ACC112 (cell line): ENCODE data around the gene SART3.

ENCODE experiments used
- H2AFZ ChIP-seq: fragments of 200-600 bp; sonication (generic); one replicate; pipeline ENCODE4 v1.6.0; 2017; ENCODE audit warnings: antibody characterized with exemption, low read length; ENCODE audit not compliant: unreplicated experiment
- H3K27ac ChIP-seq: fragments of 200-600 bp; sonication (generic); 2 replicates; pipeline ENCODE4 v1.5.1; 2014; ENCODE audit warnings: low read depth, mild to moderate bottlenecking, antibody characterized with exemption, low read length, moderate library complexity
- H3K27me3 ChIP-seq: fragments of 200-600 bp; sonication (generic); 2 replicates; pipeline ENCODE4 v1.6.1; 2014; ENCODE audit warnings: mild to moderate bottlenecking, antibody characterized with exemption, low read length, moderate library complexity, mixed read lengths; ENCODE audit not compliant: insufficient read depth
- H3K36me3 ChIP-seq: fragments of 200-600 bp; sonication (generic); 2 replicates; pipeline ENCODE4 v1.6.1; 2016; ENCODE audit warnings: mild to moderate bottlenecking, antibody characterized with exemption, low read length, moderate library complexity, mixed read lengths; ENCODE audit not compliant: insufficient read depth
- H3K4me1 ChIP-seq: fragments of 200-600 bp; sonication (generic); one replicate; pipeline ENCODE4 v1.6.1; 2016; ENCODE audit warnings: low read length, mixed read lengths; ENCODE audit not compliant: insufficient read depth, unreplicated experiment, control insufficient read depth
- H3K4me3 ChIP-seq: fragments of 200-600 bp; sonication (generic); 2 replicates; pipeline ENCODE4 v1.5.1; 2014; ENCODE audit warnings: mild to moderate bottlenecking, low read depth, low read length
- H3K79me2 ChIP-seq: fragments of 200-600 bp; sonication (generic); one replicate; pipeline ENCODE4 v1.6.0; 2016; ENCODE audit warnings: low read length; ENCODE audit not compliant: control insufficient read depth, unreplicated experiment, insufficient read depth

SART3 gene

GRCh38 chr12:108483213-108484059, 77.5 kb downstream of the SART3 start:
- no peaks in the 10 kb centered on the region for H3K4me1 ChIP-seq
- peaks cover 8% of the 10 kb centered on the region; the same call in 1 of the 2 replicates for H3K27me3 ChIP-seq
- H3K79me2 ChIP-seq, result no peaks in the 10 kb centered on the region
- H2AFZ ChIP-seq, result no peak overlapping the region
- no peak overlapping the region for H3K27ac ChIP-seq
- no peaks in the 10 kb centered on the region for H3K36me3 ChIP-seq
- H3K4me3 ChIP-seq, result no peak overlapping the region

GRCh38 chr12:108482717-108483212, 78.2 kb downstream of the SART3 start:
- no peaks in the 10 kb centered on the region for H3K4me1 ChIP-seq
- no peak overlapping the region for H3K4me3 ChIP-seq
- H3K27me3 ChIP-seq, result peaks cover 12% of the 10 kb centered on the region; the same call in 1 of the 2 replicates
- H2AFZ ChIP-seq, result no peak overlapping the region
- no peak overlapping the region for H3K27ac ChIP-seq
- H3K79me2 ChIP-seq, result no peaks in the 10 kb centered on the region
- no peaks in the 10 kb centered on the region for H3K36me3 ChIP-seq

- Histone ChIP-seq H3K27me3 (peaks cover 27% of the 10 kb centered on the region), H2AFZ (no peak overlapping the region), H3K4me1 (no peaks in the 10 kb centered on the region), H3K27ac (no peak overlapping the region), H3K36me3 (no peaks in the 10 kb centered on the region), H3K4me3 (no peak overlapping the region), H3K79me2 (no peaks in the 10 kb centered on the region)
Measured at GRCh38 chr12:108479364-108480070, 81.5 kb downstream of the SART3 start.

- no peaks in the 10 kb centered on the region for H3K4me1 ChIP-seq
- no peak overlapping the region for H2AFZ ChIP-seq
- H3K27me3 ChIP-seq, result peaks cover 32% of the 10 kb centered on the region
- no peak overlapping the region for H3K27ac ChIP-seq
- H3K79me2 ChIP-seq, result no peaks in the 10 kb centered on the region
- H3K4me3 ChIP-seq, result no peak overlapping the region
- H3K36me3 ChIP-seq, result no peaks in the 10 kb centered on the region
Measured at GRCh38 chr12:108478611-108479206, 82.3 kb downstream of the SART3 start.

GRCh38 chr12:108477881-108478259, 83.1 kb downstream of the SART3 start:
- Histone ChIP-seq H3K4me3 (no peak overlapping the region), H3K4me1 (no peaks in the 10 kb centered on the region), H3K79me2 (no peaks in the 10 kb centered on the region), H2AFZ (no peak overlapping the region), H3K27me3 (peaks cover 41% of the 10 kb centered on the region), H3K27ac (no peak overlapping the region), H3K36me3 (no peaks in the 10 kb centered on the region)

- no peaks in the 10 kb centered on the region for H3K4me1 ChIP-seq
- no peak overlapping the region for H3K27ac ChIP-seq
- no peak overlapping the region for H3K4me3 ChIP-seq
- H3K36me3 ChIP-seq, result no peaks in the 10 kb centered on the region
- H3K27me3 ChIP-seq, result peaks cover 45% of the 10 kb centered on the region
- no peaks in the 10 kb centered on the region for H3K79me2 ChIP-seq
- no peak overlapping the region for H2AFZ ChIP-seq
Measured at GRCh38 chr12:108477055-108477880, 83.7 kb downstream of the SART3 start.

- Histone ChIP-seq H3K27me3 (peaks cover 56% of the 10 kb centered on the region), H3K4me1 (no peaks in the 10 kb centered on the region), H3K27ac (no peak overlapping the region), H2AFZ (no peak overlapping the region), H3K4me3 (no peak overlapping the region), H3K79me2 (no peaks in the 10 kb centered on the region), H3K36me3 (no peaks in the 10 kb centered on the region)
Measured at GRCh38 chr12:108475396-108475795, 85.6 kb downstream of the SART3 start.

GRCh38 chr12:108473400-108474055, 87.4 kb downstream of the SART3 start:
- Histone ChIP-seq H3K27ac (no peak overlapping the region), H3K36me3 (no peaks in the 10 kb centered on the region), H2AFZ (no peak overlapping the region), H3K4me3 (no peak overlapping the region), H3K27me3 (peaks cover 53% of the 10 kb centered on the region), H3K79me2 (no peaks in the 10 kb centered on the region), H3K4me1 (no peaks in the 10 kb centered on the region)
